Neural progenitor cell (in vitro differentiated cells): ENCODE results near the gene NRN1L. TPM values are rescaled to one million over a fixed set of nuclear protein-coding genes. Genes with fewer than 3 reads are reported as not detected.

Experiments used
- DNase-seq: peaks from one replicate; pipeline ENCODE4 v3.0.0-alpha.2; 2016; ENCODE audit warnings: low spot score
- H2AFZ ChIP-seq: fragments of 200-600 bp; sonication (generic); replicated peaks from 2 replicates; pipeline ENCODE4 v1.6.1; 2016; ENCODE audit warnings: antibody characterized with exemption
- H3F3A ChIP-seq: fragments of 200-600 bp; sonication (generic); 2 replicates; pipeline ENCODE4 v1.6.1; 2016; ENCODE audit warnings: antibody characterized with exemption, low read depth
- H3K27ac ChIP-seq: fragments of 200-600 bp; sonication (generic); 2 replicates; pipeline ENCODE4 v1.5.1; 2016; ENCODE audit warnings: mild to moderate bottlenecking
- H3K27me3 ChIP-seq: fragments of 200-600 bp; sonication (generic); 2 replicates; pipeline ENCODE4 v1.6.1; 2016; ENCODE audit warnings: mild to moderate bottlenecking, moderate library complexity
- H3K36me3 ChIP-seq: fragments of 200-600 bp; sonication (generic); 2 replicates; pipeline ENCODE4 v1.5.1; 2016
- H3K4me1 ChIP-seq: fragments of 200-600 bp; sonication (generic); 2 replicates; pipeline ENCODE4 v1.6.1; 2016; ENCODE audit warnings: mixed run types
- H3K4me2 ChIP-seq: fragments of 200-600 bp; sonication (generic); 2 replicates; pipeline ENCODE4 v1.6.1; 2016
- H3K4me3 ChIP-seq: fragments of 200-600 bp; sonication (generic); 2 replicates; pipeline ENCODE4 v1.5.1; 2016
- H3K79me2 ChIP-seq: fragments of 200-600 bp; sonication (generic); 2 replicates; pipeline ENCODE4 v1.6.1; 2016; ENCODE audit warnings: low read depth
- H3K9ac ChIP-seq: fragments of 200-600 bp; sonication (generic); 2 replicates; pipeline ENCODE4 v1.6.1; 2016
- H3K9me3 ChIP-seq: fragments of 200-600 bp; sonication (generic); 2 replicates; pipeline ENCODE4 v1.5.1; 2016; ENCODE audit warnings: low read depth
- H4K20me1 ChIP-seq: fragments of 200-600 bp; sonication (generic); 2 replicates; pipeline ENCODE4 v1.6.1; 2016; ENCODE audit warnings: low read depth
- H3K27ac Mint-ChIP-seq: 3 replicates; pipeline ENCODE4 v1.8.0; 2021; ENCODE audit warnings: mixed read lengths
- H3K27me3 Mint-ChIP-seq: 2 replicates; pipeline ENCODE4 v1.8.0; 2022; ENCODE audit warnings: low read depth, mild to moderate bottlenecking, inconsistent platforms, moderate library complexity, mixed read lengths; ENCODE audit not compliant: insufficient read depth
- H3K36me3 Mint-ChIP-seq: 3 replicates; pipeline ENCODE4 v1.8.0; 2021; ENCODE audit warnings: mixed read lengths
- H3K4me1 Mint-ChIP-seq: 3 replicates; pipeline ENCODE4 v1.8.0; 2021; ENCODE audit warnings: mixed read lengths
- H3K4me3 Mint-ChIP-seq: 3 replicates; pipeline ENCODE4 v1.8.0; 2021; ENCODE audit warnings: mild to moderate bottlenecking, moderate library complexity, mixed read lengths
- H3K9me3 Mint-ChIP-seq: 3 replicates; pipeline ENCODE4 v1.8.0; 2020; ENCODE audit warnings: mixed read lengths
- CTCF ChIP-seq: fragments of 200-600 bp; sonication (generic); IDR thresholded peaks from 2 replicates; pipeline ENCODE4 v1.5.1; 2017; ENCODE audit warnings: antibody characterized with exemption, mild to moderate bottlenecking
- EZH2 ChIP-seq: fragments of 200-600 bp; sonication (generic); IDR thresholded peaks from 2 replicates; pipeline ENCODE4 v1.6.1; 2017; ENCODE audit warnings: antibody characterized with exemption, mild to moderate bottlenecking, moderate library complexity
- EZH2phosphoT487 ChIP-seq: fragments of 200-600 bp; sonication (generic); IDR thresholded peaks from 2 replicates; pipeline ENCODE4 v1.6.1; 2017; ENCODE audit warnings: antibody characterized with exemption
- total RNA-seq: library from RNA; depleted of rRNA; stranded (reverse); fragments of >200 nt; gene quantifications from 2 replicates; pipeline ENCODE4 v1.2.3, GENCODE V29; 2015; ENCODE audit warnings: low replicate concordance

NRN1L gene
- total RNA-seq, 1 donor from 2014 or later, result 0.54 TPM

- DNase-seq, result no peak
- Histone ChIP-seq H3K9me3 (no peaks in the 10 kb centered on the region), H3K27ac (no peak overlapping the region), H3K9ac (no peak overlapping the region), H3K27me3 (no peaks in the 10 kb centered on the region), H3K36me3 (no peaks in the 10 kb centered on the region), H3K79me2 (peaks cover 4% of the 10 kb centered on the region), H3K4me3 (no peak overlapping the region), H2AFZ (no peak overlapping the region), H3K4me2 (no peak overlapping the region), H4K20me1 (peaks cover 28% of the 10 kb centered on the region), H3K4me1 (peaks cover 11% of the 10 kb centered on the region), H3F3A (peaks cover 20% of the 10 kb centered on the region)
- Mint-ChIP-seq H3K27ac (no peak overlapping the region), H3K36me3 (peaks cover 17% of the 10 kb centered on the region), H3K27me3 (peaks cover 2% of the 10 kb centered on the region), H3K9me3 (no peaks in the 10 kb centered on the region), H3K4me3 (no peak overlapping the region), H3K4me1 (peaks cover 4% of the 10 kb centered on the region)
- no peak for TF ChIP-seq CTCF
- TF ChIP-seq EZH2, result no peak
- TF ChIP-seq EZH2phosphoT487, result no peak
Observed at GRCh38 chr16:67880584-67880983, 4.1 kb upstream of the NRN1L start.

DNA sequence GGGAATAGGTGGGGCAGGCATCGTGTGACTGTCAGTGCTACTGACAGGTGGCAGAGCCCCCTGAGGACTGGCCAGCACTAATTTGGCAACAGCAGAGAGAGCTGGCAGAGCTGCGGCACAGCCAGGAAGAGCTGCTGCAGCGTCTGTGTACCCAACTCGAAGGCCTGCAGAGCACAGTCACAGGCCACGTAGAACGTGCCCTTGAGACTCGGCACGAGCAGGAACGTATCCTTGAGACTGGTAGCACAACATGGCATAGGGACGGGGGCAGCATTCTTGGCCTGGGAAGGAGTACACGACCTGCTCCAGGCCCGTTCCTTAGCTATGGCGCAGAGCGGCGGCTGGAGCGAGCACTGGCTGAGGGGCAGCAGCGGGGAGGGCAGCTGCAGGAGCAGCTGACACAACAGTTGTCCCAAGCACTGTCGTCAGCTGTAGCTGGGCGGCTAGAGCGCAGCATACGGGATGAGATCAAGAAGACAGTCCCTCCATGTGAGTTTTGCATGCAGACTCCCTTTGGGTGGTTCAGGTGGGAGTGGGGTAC, 3.0 kb upstream of the NRN1L start:
- H4K20me1 ChIP-seq, result peaks cover 26% of the 10 kb centered on the region
- Mint-ChIP-seq H3K27ac (no peak overlapping the region), H3K36me3 (peaks cover 17% of the 10 kb centered on the region), H3K27me3 (peaks cover 2% of the 10 kb centered on the region), H3K9me3 (no peaks in the 10 kb centered on the region), H3K4me1 (peaks cover 4% of the 10 kb centered on the region), H3K4me3 (no peak overlapping the region)
- no peaks in the 10 kb centered on the region for H3K79me2 ChIP-seq
- DNase-seq, result no peak
- TF ChIP-seq CTCF (no peak), EZH2phosphoT487 (no peak)
- H3F3A ChIP-seq, result peaks cover 20% of the 10 kb centered on the region
- H3K9me3 ChIP-seq, result no peaks in the 10 kb centered on the region
- peaks cover 11% of the 10 kb centered on the region for H3K4me1 ChIP-seq
- no peak overlapping the region for H3K27ac ChIP-seq
- no peaks in the 10 kb centered on the region for H3K27me3 ChIP-seq
- no peaks in the 10 kb centered on the region for H3K36me3 ChIP-seq
- H3K4me3 ChIP-seq, result no peak overlapping the region
- H2AFZ ChIP-seq, result no peak overlapping the region
- H3K9ac ChIP-seq, result no peak overlapping the region
- no peak overlapping the region for H3K4me2 ChIP-seq

DNA sequence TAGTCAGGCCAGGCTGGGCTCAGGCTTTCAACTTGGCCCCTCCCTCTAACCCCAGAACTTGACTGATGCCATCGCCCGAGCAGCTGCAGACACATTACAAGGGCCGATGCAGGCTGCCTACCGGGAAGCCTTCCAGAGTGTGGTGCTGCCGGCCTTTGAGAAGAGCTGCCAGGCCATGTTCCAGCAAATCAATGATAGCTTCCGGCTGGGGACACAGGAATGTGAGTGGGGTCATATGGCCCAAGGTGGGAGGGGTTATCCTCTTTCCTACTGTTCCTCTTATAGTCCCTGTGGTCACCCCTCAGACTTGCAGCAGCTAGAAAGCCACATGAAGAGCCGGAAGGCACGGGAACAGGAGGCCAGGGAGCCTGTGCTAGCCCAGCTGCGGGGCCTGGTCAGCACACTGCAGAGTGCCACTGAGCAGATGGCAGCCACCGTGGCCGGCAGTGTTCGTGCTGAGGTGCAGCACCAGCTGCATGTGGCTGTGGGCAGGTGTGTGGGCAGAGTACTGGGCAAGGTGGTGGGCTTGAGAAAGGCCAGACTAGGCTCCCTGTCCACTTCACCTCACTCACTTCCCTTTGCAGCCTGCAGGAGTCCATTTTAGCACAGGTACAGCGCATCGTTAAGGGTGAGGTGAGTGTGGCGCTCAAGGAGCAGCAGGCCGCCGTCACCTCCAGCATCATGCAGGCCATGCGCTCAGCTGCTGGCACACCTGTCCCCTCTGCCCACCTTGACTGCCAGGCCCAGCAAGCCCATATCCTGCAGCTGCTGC, 2.1 kb upstream of the NRN1L start:
- Histone ChIP-seq H3K4me1 (peaks cover 12% of the 10 kb centered on the region), H3K9ac (no peak overlapping the region), H2AFZ (no peak overlapping the region), H3K4me2 (no peak overlapping the region), H3F3A (peaks cover 20% of the 10 kb centered on the region), H4K20me1 (peaks cover 26% of the 10 kb centered on the region), H3K4me3 (no peak overlapping the region), H3K27ac (no peak overlapping the region), H3K9me3 (no peaks in the 10 kb centered on the region), H3K27me3 (no peaks in the 10 kb centered on the region), H3K36me3 (no peaks in the 10 kb centered on the region), H3K79me2 (no peaks in the 10 kb centered on the region)
- DNase-seq, result no peak
- no peak overlapping the region for H3K27ac Mint-ChIP-seq
- peaks cover 17% of the 10 kb centered on the region for H3K36me3 Mint-ChIP-seq
- H3K4me1 Mint-ChIP-seq, result peaks cover 4% of the 10 kb centered on the region
- H3K9me3 Mint-ChIP-seq, result no peaks in the 10 kb centered on the region
- H3K27me3 Mint-ChIP-seq, result peaks cover 2% of the 10 kb centered on the region
- H3K4me3 Mint-ChIP-seq, result no peak overlapping the region
- TF ChIP-seq CTCF (no peak), EZH2 (no peak), EZH2phosphoT487 (no peak)
